Endothelial cell (in vitro differentiated cells): ENCODE measurements around the gene DRAP1. TPM values are rescaled to one million over a fixed set of nuclear protein-coding genes. Genes with fewer than 3 reads are reported as not detected.
A peak's percentile ranks its signal among the peaks of the same experiment; 100 is the strongest.

Source experiments
- DNase-seq: peaks from one replicate; pipeline ENCODE4 v3.0.0; 2021; ENCODE audit warnings: low spot score
- H3K27ac Mint-ChIP-seq: one replicate; pipeline ENCODE4 v1.8.0; 2021; ENCODE audit warnings: mixed read lengths, inconsistent platforms; ENCODE audit not compliant: unreplicated experiment
- H3K27me3 Mint-ChIP-seq: one replicate; pipeline ENCODE4 v1.8.0; 2021; ENCODE audit warnings: mild to moderate bottlenecking, moderate library complexity, mixed read lengths, inconsistent platforms; ENCODE audit not compliant: unreplicated experiment
- H3K36me3 Mint-ChIP-seq: one replicate; pipeline ENCODE4 v1.8.0; 2021; ENCODE audit warnings: mild to moderate bottlenecking, low read depth, mixed read lengths, inconsistent platforms; ENCODE audit not compliant: unreplicated experiment
- H3K4me1 Mint-ChIP-seq: one replicate; pipeline ENCODE4 v1.8.0; 2021; ENCODE audit warnings: mild to moderate bottlenecking, mixed read lengths, inconsistent platforms; ENCODE audit not compliant: unreplicated experiment
- H3K4me3 Mint-ChIP-seq: one replicate; pipeline ENCODE4 v1.8.0; 2021; ENCODE audit warnings: mild to moderate bottlenecking, mixed read lengths, inconsistent platforms; ENCODE audit not compliant: unreplicated experiment
- H3K9me3 Mint-ChIP-seq: one replicate; pipeline ENCODE4 v1.8.0; 2021; ENCODE audit warnings: mixed read lengths, inconsistent platforms; ENCODE audit not compliant: unreplicated experiment
- CTCF ChIP-seq: fragments of 200-600 bp; sonication (generic); IDR thresholded peaks from one replicate; pipeline ENCODE4 v1.5.0; 2021; ENCODE audit warnings: antibody characterized with exemption; ENCODE audit not compliant: unreplicated experiment
- total RNA-seq: library from RNA; stranded (reverse); fragmentation: NEBNext Ultra II Directional; extraction: Animal tissue kit (Norgen Biotek cat#: 25700); gene quantifications from one replicate; pipeline ENCODE4 v1.2.1, GENCODE V29; 2021; ENCODE audit not compliant: unreplicated experiment

The DRAP1 gene
- total RNA-seq, 1 donor from 2014 or later, result 79.6 TPM

- H3K36me3 Mint-ChIP-seq, result peaks cover 5% of the 10 kb centered on the region
- H3K4me1 Mint-ChIP-seq, result peaks cover 18% of the 10 kb centered on the region
- no peak overlapping the region for H3K4me3 Mint-ChIP-seq
- DNase-seq, result no peak
- peaks cover 10% of the 10 kb centered on the region for H3K27me3 Mint-ChIP-seq
- no peak overlapping the region for H3K27ac Mint-ChIP-seq
- TF ChIP-seq CTCF, result no peak
- no peaks in the 10 kb centered on the region for H3K9me3 Mint-ChIP-seq
These were observed 39.1 kb downstream of the DRAP1 start for GRCh38 chr11:65958291-65958690.

GRCh38 chr11:65958774-65959420 is 39.7 kb downstream of the DRAP1 start:
- H3K4me1 Mint-ChIP-seq, result peaks cover 23% of the 10 kb centered on the region
- no peak overlapping the region for H3K4me3 Mint-ChIP-seq
- no peak for TF ChIP-seq CTCF
- peaks cover 12% of the 10 kb centered on the region for H3K27me3 Mint-ChIP-seq
- H3K36me3 Mint-ChIP-seq, result peaks cover 5% of the 10 kb centered on the region
- no peak for DNase-seq
- no peak overlapping the region for H3K27ac Mint-ChIP-seq
- H3K9me3 Mint-ChIP-seq, result no peaks in the 10 kb centered on the region

- H3K4me3 Mint-ChIP-seq, result peak overlapping the region; percentile 97
- H3K4me1 Mint-ChIP-seq, result peaks cover 23% of the 10 kb centered on the region
- no peaks in the 10 kb centered on the region for H3K9me3 Mint-ChIP-seq
- peaks cover 12% of the 10 kb centered on the region for H3K36me3 Mint-ChIP-seq
- DNase-seq, result no peak
- peak overlapping the region; percentile 97 for H3K27ac Mint-ChIP-seq
- peaks cover 14% of the 10 kb centered on the region for H3K27me3 Mint-ChIP-seq
- no peak for TF ChIP-seq CTCF
These were observed 41.6 kb downstream of the DRAP1 start for GRCh38 chr11:65960824-65961266.

GRCh38 chr11:65961267-65962140 is 42.3 kb downstream of the DRAP1 start, which contains the start of gene SART1:
Gene SART1 (plus strand): TSS chr11:65961734. CDS start chr11:65961781, 47 bp downstream.
- Mint-ChIP-seq H3K4me3 (peak within 1 kb of the TSS; percentile 97), H3K36me3 (peaks cover 17% of the 10 kb centered on the region), H3K9me3 (no peaks in the 10 kb centered on the region), H3K27ac (peak within 1 kb of the TSS; percentile 97), H3K4me1 (peaks cover 23% of the 10 kb centered on the region), H3K27me3 (peaks cover 16% of the 10 kb centered on the region)
- peak; percentile 93 for DNase-seq
- TF ChIP-seq CTCF, result no peak
